Measurements from ENCODE around the gene MAN1C1.

Gene MAN1C1

DNA sequence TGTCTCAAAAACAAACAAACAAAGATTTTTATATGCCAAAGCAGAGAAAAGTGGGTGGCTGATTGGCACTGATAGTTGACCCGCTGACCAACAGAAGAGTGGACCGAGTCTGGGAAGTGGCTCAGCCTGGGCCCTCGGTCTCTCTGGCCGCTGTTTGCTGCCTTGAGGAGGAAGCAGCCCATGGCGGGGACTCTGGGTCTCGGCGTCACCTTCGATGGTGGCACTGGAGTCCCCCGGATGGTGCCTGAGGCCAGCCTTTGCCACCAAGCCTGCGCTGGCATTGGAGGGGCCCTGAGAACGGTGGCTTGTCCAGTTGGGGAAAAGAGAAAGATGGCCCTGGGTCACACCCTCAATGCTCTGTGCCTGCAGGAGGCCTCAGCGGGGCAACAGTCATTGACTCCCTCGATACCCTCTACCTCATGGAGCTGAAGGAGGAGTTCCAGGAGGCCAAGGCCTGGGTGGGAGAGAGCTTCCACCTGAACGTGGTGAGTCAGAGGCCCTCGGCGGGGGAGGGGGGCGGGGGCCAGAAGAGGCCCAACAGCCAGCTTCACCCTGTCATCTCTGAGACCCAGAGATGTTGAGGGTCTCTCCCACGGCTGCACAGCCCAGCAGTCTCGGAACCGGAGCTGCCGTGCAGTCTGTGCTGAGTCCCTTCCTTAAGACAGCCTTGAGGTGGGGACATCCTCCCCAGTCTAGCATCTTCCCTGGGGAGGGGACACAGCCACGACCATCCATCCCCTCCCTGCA, 129.9 kb downstream of the MAN1C1 start:
- DNase-seq (ENCODE audit: extremely low read depth, low read depth), result no peak

DNA sequence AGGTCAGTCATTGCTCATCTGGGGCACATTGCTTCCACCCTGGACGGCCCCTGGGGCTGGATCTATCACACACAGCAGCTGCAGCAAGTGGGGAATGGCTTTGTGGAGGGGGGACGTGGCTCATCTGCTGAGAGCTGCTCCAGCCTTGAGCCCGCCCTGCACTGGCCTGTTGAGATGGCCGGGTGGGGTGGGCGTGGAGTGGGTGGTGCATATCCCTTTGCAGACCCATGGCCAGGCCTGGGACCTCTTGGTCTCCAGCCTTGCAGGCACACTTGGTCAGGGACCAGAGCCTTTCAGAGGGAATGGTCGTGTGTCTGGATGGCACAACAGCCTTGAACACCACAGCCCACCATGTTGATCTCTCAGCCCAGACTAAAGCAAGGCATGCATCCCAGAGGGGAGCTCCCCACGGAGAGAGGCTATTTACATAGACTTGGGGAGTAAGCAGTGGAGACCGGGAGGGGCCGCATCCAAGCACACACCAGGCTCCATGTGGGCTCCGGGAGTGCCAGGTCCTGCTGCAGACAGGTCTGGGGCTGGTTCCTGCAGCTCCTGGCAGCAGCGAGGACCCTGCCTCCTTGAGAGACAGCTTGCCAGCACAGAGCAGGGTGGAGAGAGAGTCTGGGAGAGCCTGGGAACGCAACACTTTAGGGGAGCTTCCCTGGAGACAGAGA, 130.6 kb downstream of the MAN1C1 start:
- DNase-seq (ENCODE audit: extremely low read depth, low read depth), result no peak
- TF ChIP-seq, protein P1, sequence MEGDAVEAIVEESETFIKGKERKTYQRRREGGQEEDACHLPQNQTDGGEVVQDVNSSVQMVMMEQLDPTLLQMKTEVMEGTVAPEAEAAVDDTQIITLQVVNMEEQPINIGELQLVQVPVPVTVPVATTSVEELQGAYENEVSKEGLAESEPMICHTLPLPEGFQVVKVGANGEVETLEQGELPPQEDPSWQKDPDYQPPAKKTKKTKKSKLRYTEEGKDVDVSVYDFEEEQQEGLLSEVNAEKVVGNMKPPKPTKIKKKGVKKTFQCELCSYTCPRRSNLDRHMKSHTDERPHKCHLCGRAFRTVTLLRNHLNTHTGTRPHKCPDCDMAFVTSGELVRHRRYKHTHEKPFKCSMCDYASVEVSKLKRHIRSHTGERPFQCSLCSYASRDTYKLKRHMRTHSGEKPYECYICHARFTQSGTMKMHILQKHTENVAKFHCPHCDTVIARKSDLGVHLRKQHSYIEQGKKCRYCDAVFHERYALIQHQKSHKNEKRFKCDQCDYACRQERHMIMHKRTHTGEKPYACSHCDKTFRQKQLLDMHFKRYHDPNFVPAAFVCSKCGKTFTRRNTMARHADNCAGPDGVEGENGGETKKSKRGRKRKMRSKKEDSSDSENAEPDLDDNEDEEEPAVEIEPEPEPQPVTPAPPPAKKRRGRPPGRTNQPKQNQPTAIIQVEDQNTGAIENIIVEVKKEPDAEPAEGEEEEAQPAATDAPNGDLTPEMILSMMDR (IDR thresholded peaks at IDR 0.05; ENCODE audit: low read depth, low read length), result no peak

More for the DNA sequence above, 129.9 kb downstream of the MAN1C1 start:
- TF ChIP-seq, protein P1 (IDR thresholded peaks at IDR 0.05; ENCODE audit: low read depth, low read length), result no peak

DNA sequence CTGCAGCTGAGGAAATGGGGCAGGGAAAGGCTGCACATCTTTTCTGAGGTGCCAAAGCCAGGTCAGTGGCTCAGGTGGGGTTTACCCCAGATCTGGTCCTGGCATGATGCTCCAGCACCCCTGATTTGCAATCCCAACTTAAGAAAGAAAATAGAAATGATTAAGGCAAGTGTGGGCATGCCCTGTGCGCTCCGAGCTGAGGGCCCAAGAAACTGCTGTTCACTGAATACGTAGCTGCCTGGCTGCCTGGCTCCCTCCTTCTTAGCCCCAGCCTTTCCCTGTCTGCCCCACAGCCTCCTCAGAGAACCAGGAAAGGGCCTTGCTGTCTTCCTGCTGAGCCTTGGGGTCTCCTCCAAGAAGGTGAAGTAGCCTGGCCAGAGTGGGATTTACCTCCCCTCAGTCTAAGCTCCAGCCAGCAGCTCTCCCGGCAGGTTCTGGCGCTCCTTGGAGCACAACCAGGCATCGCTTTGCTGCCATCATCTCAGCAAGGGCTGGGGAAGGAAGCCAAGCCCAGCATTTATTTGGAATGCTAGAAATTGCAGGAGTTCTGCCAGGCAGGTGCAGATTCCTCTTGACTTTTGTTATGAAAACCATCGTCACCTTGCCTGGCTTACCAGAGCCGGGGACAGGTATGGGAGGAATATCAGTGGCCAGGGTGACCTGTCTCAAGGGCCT, 132.1 kb downstream of the MAN1C1 start:
- TF ChIP-seq, protein P1 (IDR thresholded peaks at IDR 0.05; ENCODE audit: low read depth, low read length), result no peak
- no peak for DNase-seq (ENCODE audit: extremely low read depth, low read depth)

DNA sequence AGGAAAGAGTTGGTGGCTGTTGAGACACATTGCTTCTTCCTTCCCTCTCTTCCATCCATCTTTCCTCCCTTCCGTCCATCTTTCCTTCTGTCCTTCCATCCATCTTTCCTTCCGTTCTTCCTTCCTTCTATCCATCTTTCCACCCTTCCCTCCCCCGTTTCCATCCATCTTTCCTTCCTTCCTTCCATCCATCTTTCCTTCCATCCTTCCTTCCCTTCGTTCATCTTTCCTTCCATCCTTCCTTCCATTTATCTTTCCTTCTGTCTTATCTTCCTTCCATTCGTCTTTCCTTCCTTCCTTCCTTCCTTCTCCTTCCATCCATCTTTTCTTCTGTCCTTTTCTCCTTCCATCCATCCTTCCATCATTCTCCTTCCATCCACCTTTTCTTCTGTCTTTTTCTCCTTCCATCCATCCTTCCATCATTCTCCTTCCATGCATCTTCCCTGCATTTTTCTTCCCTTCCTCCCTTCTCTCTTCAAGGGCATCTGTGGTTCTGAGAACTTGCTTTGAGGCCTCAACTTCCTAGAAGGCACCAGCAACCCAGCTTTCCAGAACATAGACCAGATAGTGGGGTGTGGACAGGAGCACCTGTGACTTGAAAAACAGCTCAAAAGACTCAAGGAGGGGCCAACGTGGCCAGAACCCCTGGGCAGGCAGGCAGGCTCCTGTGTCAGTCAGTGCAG, 134.5 kb downstream of the MAN1C1 start:
- no peak for DNase-seq (ENCODE audit: extremely low read depth, low read depth)
- TF ChIP-seq, protein P1 (IDR thresholded peaks at IDR 0.05; ENCODE audit: low read depth, low read length), result no peak

DNA sequence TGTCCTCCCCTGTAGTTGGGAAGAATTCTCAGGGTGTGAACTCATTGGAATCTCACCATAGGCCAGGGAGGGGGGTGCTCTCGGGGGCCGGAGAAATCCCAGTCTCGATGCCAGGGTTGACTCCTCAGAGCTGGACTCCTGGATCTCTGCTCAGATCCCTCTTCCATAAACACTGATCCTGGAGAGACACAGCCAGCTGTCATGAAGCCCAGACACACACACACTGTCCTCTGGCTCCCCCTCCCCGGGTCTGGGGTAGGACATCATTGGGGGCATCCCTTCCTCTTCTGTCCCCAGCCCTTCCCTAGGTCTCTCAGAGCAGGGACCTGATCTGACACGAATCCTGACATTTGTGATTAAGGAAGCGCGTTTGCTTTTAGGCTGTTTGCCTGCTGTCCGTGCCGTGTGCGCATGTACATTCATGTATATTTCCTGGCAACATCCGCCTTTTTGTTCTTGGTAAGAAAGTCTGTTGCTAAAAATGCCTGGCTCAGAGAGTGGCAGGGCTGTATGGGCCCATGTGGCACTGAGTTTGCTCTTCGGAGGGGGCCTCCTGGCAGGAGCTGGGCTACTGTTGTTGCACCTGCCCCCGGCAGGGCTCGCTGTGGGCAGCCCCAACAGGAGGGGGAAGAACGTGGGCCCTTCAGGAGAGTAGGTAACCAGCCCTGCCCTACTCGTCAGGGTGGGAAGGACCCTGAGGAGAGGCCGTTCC, 138.0 kb downstream of the MAN1C1 start:
- DNase-seq (ENCODE audit: extremely low read depth, low read depth), result no peak
- TF ChIP-seq, protein P1 (IDR thresholded peaks at IDR 0.05; ENCODE audit: low read depth, low read length), result no peak

DNA sequence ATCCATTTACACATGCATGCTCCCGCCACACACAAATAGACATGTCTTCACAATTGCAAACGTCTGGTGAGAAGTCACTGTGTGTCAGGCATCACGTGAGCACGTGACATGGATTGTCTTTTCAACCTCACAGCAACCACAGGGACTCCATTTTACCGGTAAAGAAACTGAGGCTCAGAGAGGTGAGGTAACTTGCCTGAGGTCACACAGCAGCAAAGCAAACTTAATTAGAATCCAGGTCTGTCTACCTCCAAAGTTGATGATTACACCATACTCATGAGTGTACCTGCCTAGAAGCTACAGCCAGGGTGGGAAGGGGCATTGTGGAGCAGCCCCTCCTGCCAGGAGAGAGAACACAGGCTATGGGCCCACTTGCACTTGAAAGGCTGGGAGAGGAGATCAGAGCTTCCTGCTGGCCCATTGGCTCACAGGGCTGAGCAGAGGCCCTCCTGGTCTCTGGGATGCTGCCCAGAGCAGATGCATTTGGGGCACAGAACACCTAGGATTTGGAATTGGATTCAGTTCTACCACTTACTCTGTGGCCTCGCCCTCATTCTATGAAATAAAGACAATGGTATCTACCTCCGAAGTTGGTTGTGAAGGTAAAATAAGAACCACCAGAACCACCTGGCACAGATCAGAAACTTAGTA, 139.0 kb downstream of the MAN1C1 start:
- TF ChIP-seq, protein P1 (IDR thresholded peaks at IDR 0.05; ENCODE audit: low read depth, low read length), result no peak
- DNase-seq (ENCODE audit: extremely low read depth, low read depth), result no peak
